Activated CD8-positive, alpha-beta memory T cell treated with anti-CD3 and anti-CD28 coated beads for 24 hours (primary cell): ENCODE measurements around the gene GAPDH.

ENCODE experiments used
- DNase-seq: peaks from one replicate; pipeline ENCODE4 v3.0.0-alpha.2; 2020

Gene GAPDH

DNA sequence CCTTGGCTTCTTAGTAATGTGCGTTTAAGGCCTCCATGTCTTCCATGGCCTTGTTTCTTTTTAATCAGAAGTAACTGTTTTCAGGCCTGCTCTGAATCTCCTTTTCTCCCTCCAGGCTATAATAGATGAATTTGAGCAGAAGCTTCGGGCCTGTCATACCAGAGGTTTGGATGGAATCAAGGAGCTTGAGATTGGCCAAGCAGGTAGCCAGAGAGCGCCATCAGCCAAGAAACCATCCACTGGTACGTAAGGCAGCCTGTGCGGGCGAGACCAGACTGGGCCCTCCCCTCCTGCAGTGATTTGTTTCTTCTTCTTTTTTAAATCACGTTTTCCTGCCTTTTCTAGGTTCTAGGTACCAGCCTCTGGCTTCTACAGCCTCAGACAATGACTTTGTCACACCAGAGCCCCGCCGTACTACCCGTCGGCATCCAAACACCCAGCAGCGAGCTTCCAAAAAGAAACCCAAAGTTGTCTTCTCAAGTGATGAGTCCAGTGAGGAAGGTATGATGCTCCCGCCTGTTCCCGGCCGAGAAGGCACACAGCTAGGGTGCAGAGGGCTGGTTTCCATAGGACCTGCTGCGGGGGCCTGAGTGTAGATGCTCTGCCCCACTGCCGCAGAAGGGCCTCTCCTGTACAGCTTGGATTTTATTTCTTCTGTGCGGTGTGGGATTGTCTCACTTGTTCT is 3.6 kb upstream of the GAPDH start:
- no peak for DNase-seq

- peak; percentile 91 for DNase-seq
Measured at GRCh38 chr12:6532051-6532926, 2.0 kb upstream of the GAPDH start.

GRCh38 chr12:6532927-6533652 is 1.2 kb upstream of the GAPDH start:
- peak; percentile 82 for DNase-seq

DNA sequence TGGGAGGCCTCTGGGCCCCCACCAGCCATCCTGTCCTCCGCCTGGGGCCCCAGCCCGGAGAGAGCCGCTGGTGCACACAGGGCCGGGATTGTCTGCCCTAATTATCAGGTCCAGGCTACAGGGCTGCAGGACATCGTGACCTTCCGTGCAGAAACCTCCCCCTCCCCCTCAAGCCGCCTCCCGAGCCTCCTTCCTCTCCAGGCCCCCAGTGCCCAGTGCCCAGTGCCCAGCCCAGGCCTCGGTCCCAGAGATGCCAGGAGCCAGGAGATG is 729 bp upstream of the GAPDH start:
- DNase-seq: no peak

DNA sequence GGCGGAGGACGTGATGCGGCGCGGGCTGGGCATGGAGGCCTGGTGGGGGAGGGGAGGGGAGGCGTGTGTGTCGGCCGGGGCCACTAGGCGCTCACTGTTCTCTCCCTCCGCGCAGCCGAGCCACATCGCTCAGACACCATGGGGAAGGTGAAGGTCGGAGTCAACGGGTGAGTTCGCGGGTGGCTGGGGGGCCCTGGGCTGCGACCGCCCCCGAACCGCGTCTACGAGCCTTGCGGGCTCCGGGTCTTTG is 303 bp downstream of the GAPDH start:
- no peak for DNase-seq

DNA sequence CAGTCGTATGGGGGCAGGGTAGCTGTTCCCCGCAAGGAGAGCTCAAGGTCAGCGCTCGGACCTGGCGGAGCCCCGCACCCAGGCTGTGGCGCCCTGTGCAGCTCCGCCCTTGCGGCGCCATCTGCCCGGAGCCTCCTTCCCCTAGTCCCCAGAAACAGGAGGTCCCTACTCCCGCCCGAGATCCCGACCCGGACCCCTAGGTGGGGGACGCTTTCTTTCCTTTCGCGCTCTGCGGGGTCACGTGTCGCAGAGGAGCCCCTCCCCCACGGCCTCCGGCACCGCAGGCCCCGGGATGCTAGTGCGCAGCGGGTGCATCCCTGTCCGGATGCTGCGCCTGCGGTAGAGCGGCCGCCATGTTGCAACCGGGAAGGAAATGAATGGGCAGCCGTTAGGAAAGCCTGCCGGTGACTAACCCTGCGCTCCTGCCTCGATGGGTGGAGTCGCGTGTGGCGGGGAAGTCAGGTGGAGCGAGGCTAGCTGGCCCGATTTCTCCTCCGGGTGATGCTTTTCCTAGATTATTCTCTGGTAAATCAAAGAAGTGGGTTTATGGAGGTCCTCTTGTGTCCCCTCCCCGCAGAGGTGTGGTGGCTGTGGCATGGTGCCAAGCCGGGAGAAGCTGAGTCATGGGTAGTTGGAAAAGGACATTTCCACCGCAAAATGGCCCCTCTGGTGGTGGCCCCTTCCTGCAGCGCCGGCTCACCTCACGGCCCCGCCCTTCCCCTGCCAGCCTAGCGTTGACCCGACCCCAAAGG is 804 bp downstream of the GAPDH start:
- peak; percentile 90 for DNase-seq

DNA sequence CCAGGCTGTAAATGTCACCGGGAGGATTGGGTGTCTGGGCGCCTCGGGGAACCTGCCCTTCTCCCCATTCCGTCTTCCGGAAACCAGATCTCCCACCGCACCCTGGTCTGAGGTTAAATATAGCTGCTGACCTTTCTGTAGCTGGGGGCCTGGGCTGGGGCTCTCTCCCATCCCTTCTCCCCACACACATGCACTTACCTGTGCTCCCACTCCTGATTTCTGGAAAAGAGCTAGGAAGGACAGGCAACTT is 1.3 kb downstream of the GAPDH start:
- DNase-seq: no peak

GRCh38 chr12:6535960-6536847 is 1.9 kb downstream of the GAPDH start:
- DNase-seq: peak; percentile 75

- DNase-seq: peak; percentile 71
Measured at GRCh38 chr12:6536894-6537579, 2.7 kb downstream of the GAPDH start.

DNA sequence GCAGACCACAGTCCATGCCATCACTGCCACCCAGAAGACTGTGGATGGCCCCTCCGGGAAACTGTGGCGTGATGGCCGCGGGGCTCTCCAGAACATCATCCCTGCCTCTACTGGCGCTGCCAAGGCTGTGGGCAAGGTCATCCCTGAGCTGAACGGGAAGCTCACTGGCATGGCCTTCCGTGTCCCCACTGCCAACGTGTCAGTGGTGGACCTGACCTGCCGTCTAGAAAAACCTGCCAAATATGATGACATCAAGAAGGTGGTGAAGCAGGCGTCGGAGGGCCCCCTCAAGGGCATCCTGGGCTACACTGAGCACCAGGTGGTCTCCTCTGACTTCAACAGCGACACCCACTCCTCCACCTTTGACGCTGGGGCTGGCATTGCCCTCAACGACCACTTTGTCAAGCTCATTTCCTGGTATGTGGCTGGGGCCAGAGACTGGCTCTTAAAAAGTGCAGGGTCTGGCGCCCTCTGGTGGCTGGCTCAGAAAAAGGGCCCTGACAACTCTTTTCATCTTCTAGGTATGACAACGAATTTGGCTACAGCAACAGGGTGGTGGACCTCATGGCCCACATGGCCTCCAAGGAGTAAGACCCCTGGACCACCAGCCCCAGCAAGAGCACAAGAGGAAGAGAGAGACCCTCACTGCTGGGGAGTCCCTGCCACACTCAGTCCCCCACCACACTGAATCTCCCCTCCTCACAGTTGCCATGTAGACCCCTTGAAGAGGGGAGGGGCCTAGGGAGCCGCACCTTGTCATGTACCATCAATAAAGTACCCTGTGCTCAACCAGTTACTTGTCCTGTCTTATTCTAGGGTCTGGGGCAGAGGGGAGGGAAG is 3.5 kb downstream of the GAPDH start:
- DNase-seq: peak; percentile 91

DNA sequence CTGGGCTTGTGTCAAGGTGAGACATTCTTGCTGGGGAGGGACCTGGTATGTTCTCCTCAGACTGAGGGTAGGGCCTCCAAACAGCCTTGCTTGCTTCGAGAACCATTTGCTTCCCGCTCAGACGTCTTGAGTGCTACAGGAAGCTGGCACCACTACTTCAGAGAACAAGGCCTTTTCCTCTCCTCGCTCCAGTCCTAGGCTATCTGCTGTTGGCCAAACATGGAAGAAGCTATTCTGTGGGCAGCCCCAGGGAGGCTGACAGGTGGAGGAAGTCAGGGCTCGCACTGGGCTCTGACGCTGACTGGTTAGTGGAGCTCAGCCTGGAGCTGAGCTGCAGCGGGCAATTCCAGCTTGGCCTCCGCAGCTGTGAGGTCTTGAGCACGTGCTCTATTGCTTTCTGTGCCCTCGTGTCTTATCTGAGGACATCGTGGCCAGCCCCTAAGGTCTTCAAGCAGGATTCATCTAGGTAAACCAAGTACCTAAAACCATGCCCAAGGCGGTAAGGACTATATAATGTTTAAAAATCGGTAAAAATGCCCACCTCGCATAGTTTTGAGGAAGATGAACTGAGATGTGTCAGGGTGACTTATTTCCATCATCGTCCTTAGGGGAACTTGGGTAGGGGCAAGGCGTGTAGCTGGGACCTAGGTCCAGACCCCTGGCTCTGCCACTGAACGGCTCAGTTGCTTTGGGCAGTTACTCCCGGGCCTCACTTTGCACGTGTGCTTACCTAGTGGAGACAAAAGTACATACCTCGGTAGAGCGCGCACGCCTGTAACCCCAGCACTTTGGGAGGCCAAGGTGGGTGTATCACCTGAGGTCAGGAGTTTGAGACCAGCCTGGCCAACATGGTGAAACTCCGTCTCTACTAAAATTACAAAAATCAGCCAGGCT is 4.3 kb downstream of the GAPDH start:
- DNase-seq: peak; percentile 81

DNA sequence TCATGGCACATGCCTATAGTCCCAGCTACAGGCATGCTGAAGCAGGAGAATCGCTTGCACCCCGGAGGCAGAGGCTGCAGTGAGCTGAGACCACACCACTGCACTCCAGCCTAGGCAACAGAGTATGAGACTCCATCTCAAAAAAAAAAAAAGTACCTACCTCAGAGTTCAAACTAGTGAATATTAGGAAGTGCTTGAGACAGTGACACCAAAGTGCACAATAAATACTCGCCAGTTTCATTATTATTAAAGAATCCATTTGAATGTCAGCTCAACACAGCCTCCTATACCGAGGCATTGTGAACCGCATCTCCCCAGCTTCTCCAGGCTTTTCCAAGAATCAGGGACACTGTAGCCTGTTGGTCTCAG is 5.0 kb downstream of the GAPDH start:
- no peak for DNase-seq

DNA sequence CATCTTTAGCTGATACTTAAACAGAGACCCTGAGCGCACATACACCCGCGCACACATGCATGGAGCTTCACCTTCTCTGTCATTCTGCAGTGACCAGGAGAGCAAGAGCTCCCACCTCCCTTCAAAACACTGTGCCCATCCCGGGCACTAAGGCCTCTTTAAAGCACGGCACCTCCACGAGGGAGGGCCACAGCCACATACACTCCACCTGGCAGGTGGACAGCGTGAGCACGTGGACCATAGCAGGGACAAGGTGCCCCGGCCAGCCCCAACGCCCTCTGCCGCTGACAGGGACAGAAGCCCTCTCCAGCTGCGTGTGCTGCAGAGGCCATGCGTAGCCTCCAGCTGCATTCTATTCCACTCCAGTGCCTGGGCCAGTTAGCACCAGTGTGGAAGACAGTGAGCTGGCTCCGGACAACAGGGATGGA is 5.4 kb downstream of the GAPDH start:
- peak; percentile 74 for DNase-seq

GRCh38 chr12:6540181-6540877 is 6.0 kb downstream of the GAPDH start:
- peak; percentile 79 for DNase-seq

GRCh38 chr12:6541371-6542165 is 7.3 kb downstream of the GAPDH start:
- DNase-seq: no peak

- no peak for DNase-seq
Measured at GRCh38 chr12:6542209-6543009, 8.1 kb downstream of the GAPDH start.

GRCh38 chr12:6546016-6546415 is 11.7 kb downstream of the GAPDH start:
- DNase-seq: no peak

DNA sequence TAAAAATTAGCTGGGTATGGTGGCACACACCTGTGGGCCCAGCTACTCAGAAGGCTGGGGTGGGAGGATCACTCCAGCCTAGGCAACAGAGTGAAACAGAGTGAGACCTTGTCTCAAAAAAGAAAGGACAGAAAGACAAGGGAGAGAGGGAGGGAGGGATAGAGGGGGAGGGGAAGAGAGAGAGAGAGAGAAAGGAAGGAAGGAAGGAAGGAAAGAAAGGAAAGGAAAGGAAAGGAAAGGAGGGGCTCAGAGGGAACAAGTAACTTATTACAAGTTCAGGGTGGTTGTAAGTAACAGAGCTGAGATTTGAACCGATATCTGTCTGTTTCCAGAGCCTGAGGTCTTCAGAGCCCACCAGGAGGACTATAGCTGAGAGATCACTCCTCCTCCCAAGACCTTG is 13.2 kb downstream of the GAPDH start:
- no peak for DNase-seq
